Fibroblast of the aortic adventitia (primary cell): Measurements from ENCODE around the gene WIPI1. TPM values are rescaled to one million over a fixed set of nuclear protein-coding genes. Genes with fewer than 3 reads are reported as not detected.
"Not testable (repeated sequence)": the region's sequence is repeated elsewhere in the genome, so short reads cannot be mapped to it uniquely, and the experiment has no call there.

Source experiments
- DNase-seq: peaks from one replicate; pipeline ENCODE4 v3.0.0-alpha.2; 2010; ENCODE audit warnings: low read depth
- H3K4me3 ChIP-seq: 2 replicates; pipeline ENCODE4 v1.5.1; 2011; ENCODE audit warnings: low read depth, mild to moderate bottlenecking, control low read depth, low read length, moderate library complexity
- CTCF ChIP-seq: IDR thresholded peaks from 2 replicates; pipeline ENCODE4 v1.5.1; 2011; ENCODE audit warnings: mild to moderate bottlenecking, low read length, control low read depth, inconsistent platforms; ENCODE audit not compliant: insufficient read depth
- total RNA-seq: library from RNA; depleted of rRNA; stranded (reverse); fragments of >200 nt; gene quantifications from 2 replicates; pipeline ENCODE4 v1.2.3, GENCODE V29; 2012; ENCODE audit warnings: low replicate concordance

Gene WIPI1
- total RNA-seq, 1 donor = 78.1 TPM

GRCh38 chr17:68495081-68495480, 37.8 kb upstream of the WIPI1 start:
- DNase-seq = no peak
- H3K4me3 ChIP-seq = no peak overlapping the region
- no peak for TF ChIP-seq CTCF

DNA sequence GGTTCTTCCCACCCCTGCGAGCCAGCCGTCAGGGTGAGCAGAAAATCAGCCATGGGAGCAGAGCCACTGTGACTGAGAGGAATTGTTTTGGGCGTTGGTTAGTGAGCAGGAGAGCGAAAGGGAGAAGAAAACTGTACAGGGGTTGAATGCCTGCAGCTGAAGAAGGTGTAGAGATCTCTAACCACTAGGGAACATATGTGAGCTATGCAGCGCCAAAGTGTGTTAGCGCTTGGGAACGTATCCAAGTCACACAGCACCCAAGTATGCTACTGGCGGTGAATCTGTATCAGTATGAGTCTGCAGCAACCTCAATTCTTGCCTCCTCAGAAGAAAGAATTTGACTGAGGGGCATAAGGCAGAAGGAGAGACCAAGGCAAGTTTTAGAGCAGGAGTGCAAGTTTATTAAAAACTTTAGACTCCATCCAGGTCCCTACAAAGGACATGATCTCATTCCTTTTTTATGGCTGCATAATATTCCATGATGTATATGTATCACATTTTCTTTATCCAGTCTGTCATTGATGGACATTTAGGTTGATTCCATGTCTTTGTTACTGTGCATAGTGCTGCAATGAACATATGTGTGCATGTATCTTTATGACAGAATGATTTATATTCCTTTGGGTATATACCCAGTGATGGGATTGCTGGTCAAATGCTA, 35.2 kb upstream of the WIPI1 start:
- H3K4me3 ChIP-seq, DNase-seq: not testable (repeated sequence)

DNA sequence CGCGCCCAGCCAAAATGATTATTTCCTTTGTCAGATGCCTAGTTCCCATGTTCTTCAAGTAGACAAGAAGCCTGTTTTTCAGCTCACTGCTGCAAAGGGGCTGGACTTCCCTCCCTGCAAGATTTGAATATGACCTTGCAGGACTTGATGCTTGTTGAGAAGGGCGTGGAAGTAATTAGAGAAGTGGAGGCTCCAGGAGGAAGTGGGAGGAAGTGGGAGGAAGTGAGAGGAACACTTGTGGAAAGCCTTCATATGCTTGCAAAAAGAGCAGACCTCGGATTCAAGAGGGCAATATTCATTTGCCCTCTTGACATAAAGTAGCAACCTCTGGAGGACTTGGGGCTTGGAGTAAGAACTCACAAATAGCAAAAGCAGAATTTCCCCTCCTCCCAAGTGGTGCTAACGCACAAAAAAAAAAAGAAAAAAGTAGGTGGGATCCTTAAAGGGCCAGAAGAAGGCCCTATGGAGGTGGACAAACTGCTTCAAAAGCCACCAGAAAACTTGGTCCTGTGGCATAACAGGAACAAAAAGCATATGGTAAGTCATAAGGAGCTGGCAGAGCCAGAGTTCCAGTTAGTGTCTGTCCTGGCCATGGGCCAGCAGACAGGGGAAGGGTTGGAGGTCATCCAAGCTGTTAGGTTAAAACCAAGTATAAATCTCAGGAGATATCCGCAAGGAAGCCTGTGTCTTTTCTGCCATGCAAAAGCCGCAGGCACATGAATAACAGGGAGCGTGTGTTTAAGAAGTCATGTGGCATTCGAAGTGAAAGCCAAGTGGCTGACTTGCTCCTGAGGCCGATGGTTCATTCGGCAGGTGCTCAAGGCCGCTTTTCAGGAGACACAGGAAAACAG, 34.3 kb upstream of the WIPI1 start:
- DNase-seq = no peak
- TF ChIP-seq CTCF = no peak
- H3K4me3 ChIP-seq = no peak overlapping the region

- H3K4me3 ChIP-seq = no peak overlapping the region
- DNase-seq = peak; percentile 23
Observed at GRCh38 chr17:68489919-68490318, 32.6 kb upstream of the WIPI1 start.

DNA sequence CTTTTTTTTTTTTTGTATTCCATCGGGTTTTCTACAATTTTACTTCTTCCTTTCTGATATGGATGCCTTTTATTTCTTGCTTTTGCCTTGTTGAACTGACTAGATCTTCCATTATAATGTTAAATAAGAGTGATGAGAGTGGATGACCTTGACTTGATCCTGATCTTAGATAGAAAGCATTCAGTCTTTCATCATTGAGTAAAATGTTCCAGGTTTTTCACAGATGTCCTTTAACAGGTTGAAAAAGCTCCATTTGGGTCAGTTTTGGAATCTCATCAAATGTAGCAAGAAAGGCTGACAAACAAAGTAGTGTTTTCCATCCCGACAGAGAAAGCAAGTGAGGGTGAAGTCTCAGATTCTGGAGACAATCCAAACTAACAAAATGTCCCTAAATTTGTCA, 27.2 kb upstream of the WIPI1 start:
- H3K4me3 ChIP-seq = no peak overlapping the region
- no peak for TF ChIP-seq CTCF
- DNase-seq = no peak

More at GRCh38 chr17:68489919-68490318, 32.6 kb upstream of the WIPI1 start:
- TF ChIP-seq CTCF = no peak

DNA sequence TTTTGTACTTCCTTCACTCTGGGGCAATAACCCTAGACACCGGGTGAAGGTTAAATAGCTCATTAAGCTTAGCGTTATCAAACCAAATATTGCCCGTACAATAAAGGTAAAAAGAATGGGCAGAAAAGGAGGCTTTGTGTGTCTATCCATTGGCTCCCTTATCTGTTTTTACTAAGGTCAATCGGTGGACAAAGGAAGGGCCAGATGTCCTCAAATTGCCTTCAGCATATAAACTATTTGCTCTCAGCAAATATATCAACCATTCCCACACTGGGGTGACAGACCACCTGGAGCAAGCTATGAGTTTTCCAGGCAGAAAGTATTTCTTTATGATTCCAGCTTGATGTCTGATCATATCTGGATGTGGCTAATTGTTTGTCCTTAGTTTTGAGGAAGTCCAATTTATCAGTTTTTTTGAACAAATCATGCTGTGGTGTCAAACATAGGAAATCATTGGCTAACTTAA, 25.3 kb upstream of the WIPI1 start:
- no peak for TF ChIP-seq CTCF
- no peak for DNase-seq
- H3K4me3 ChIP-seq = no peak overlapping the region

DNA sequence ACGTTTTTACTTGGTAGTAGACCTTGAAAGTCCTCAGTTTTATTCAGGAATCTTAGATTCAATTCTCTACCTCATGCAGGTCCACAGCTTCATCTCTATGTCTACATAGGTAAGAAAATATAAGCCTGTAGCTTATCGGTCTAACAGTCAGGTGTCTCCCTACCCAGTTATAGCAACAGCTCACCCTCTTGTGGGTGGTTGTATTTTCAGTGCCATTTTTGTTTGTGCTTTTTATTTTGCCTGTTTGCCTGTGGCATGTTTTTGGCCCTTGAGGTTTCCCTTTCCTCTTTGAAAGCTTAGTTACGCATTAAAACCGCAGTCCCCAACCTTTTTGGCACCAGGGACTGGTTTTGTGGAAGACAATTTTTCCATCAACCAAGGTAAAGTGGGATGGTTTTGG, 23.6 kb upstream of the WIPI1 start:
- TF ChIP-seq CTCF = no peak
- no peak overlapping the region for H3K4me3 ChIP-seq
- no peak for DNase-seq
